Neuronal stem cell (in vitro differentiated cells): ENCODE results near the gene GPR137B.

Experiments used
- DNase-seq: peaks from one replicate; pipeline ENCODE4 v3.0.0-alpha.2; 2013; ENCODE audit warnings: low spot score
- H2AFZ ChIP-seq: one replicate; pipeline ENCODE4 v1.6.1; 2013; ENCODE audit warnings: mild to moderate bottlenecking, low read length, inconsistent platforms
- H2AK5ac ChIP-seq: 2 replicates; pipeline ENCODE4 v1.6.1; 2013; ENCODE audit warnings: low read depth, mild to moderate bottlenecking, inconsistent platforms, low read length, moderate library complexity, mixed read lengths
- H2BK120ac ChIP-seq: 2 replicates; pipeline ENCODE4 v1.6.1; 2013; ENCODE audit warnings: low read depth, mild to moderate bottlenecking, inconsistent platforms, low read length, moderate library complexity, mixed read lengths
- H2BK12ac ChIP-seq: one replicate; pipeline ENCODE4 v1.6.1; 2013; ENCODE audit warnings: low read length, inconsistent platforms
- H2BK15ac ChIP-seq: 2 replicates; pipeline ENCODE4 v1.6.1; 2013; ENCODE audit warnings: mild to moderate bottlenecking, low read length, inconsistent platforms, mixed read lengths
- H2BK5ac ChIP-seq: one replicate; pipeline ENCODE4 v1.6.1; 2013; ENCODE audit warnings: inconsistent platforms, mild to moderate bottlenecking, low read length, moderate library complexity
- H3K14ac ChIP-seq: one replicate; pipeline ENCODE4 v1.6.1; 2013; ENCODE audit warnings: low read length, inconsistent platforms
- H3K18ac ChIP-seq: 2 replicates; pipeline ENCODE4 v1.6.1; 2013; ENCODE audit warnings: low read length, inconsistent platforms
- H3K23ac ChIP-seq: 2 replicates; pipeline ENCODE4 v1.6.1; 2013; ENCODE audit warnings: low read depth, mild to moderate bottlenecking, mixed read lengths, low read length, inconsistent platforms; ENCODE audit not compliant: poor library complexity
- H3K27ac ChIP-seq: replicated peaks from 3 replicates; pipeline ENCODE4 v1.5.1; 2013; ENCODE audit warnings: low read length, inconsistent platforms
- H3K27me3 ChIP-seq, 3 experiments: 2 replicates each; pipeline ENCODE4 v1.6.1; 2013; ENCODE audit warnings: low read length in 3 of 3, mild to moderate bottlenecking in 2 of 3, inconsistent platforms in 1 of 3, low read depth in 1 of 3, mixed read lengths in 1 of 3, moderate library complexity in 1 of 3; ENCODE audit not compliant: control insufficient read depth in 3 of 3, insufficient read depth in 3 of 3
- H3K36me3 ChIP-seq, 2 donors: replicated peaks in 1 of 2; 2 replicates each; pipeline ENCODE4 v1.6.1; 2013; ENCODE audit warnings: low read length in 2 of 2; ENCODE audit not compliant: control insufficient read depth in 2 of 2, insufficient read depth in 2 of 2
- H3K4ac ChIP-seq: 2 replicates; pipeline ENCODE4 v1.6.1; 2013; ENCODE audit warnings: inconsistent platforms, mild to moderate bottlenecking, low read length, moderate library complexity
- H3K4me1 ChIP-seq, 2 donors: 1 replicate in 1 of 2; 2 replicates in 1 of 2; pipeline ENCODE4 v1.6.1; 2013; ENCODE audit warnings: low read length in 2 of 2, low read depth in 1 of 2; ENCODE audit not compliant: control insufficient read depth in 2 of 2, insufficient read depth in 1 of 2
- H3K4me2 ChIP-seq: one replicate; pipeline ENCODE4 v1.6.1; 2013; ENCODE audit warnings: mild to moderate bottlenecking, low read length, inconsistent platforms; ENCODE audit not compliant: insufficient read depth, poor library complexity, severe bottlenecking
- H3K4me3 ChIP-seq, 2 donors: 2 replicates each; pipeline ENCODE4 v1.5.1; 2013; ENCODE audit warnings: low read length in 2 of 2, mild to moderate bottlenecking in 2 of 2, inconsistent platforms in 1 of 2, moderate library complexity in 1 of 2
- H3K79me1 ChIP-seq: one replicate; pipeline ENCODE4 v1.6.1; 2013; ENCODE audit warnings: low read depth, mild to moderate bottlenecking, inconsistent platforms, low read length, moderate library complexity
- H3K9ac ChIP-seq: one replicate; pipeline ENCODE4 v1.6.1; 2013; ENCODE audit warnings: mild to moderate bottlenecking, low read depth, low read length, inconsistent platforms; ENCODE audit not compliant: poor library complexity
- H3K9me3 ChIP-seq, 2 donors: replicated peaks in 1 of 2; 2 replicates each; pipeline versions ENCODE3 to v1.6.1; 2013; ENCODE audit warnings: low read length in 2 of 2, mild to moderate bottlenecking in 2 of 2, inconsistent platforms in 1 of 2, low read depth in 1 of 2, mixed read lengths in 1 of 2, moderate library complexity in 1 of 2; ENCODE audit not compliant: control insufficient read depth in 2 of 2, insufficient read depth in 1 of 2
- H4K8ac ChIP-seq: one replicate; pipeline ENCODE4 v1.6.1; 2013; ENCODE audit warnings: low read depth, mild to moderate bottlenecking, inconsistent platforms, low read length, moderate library complexity
- H4K91ac ChIP-seq: one replicate; pipeline ENCODE4 v1.6.1; 2013; ENCODE audit warnings: low read length, low read depth, mild to moderate bottlenecking, inconsistent platforms; ENCODE audit not compliant: poor library complexity
- WGBS, 2 donors: extraction: QIAGEN DNeasy Blood & Tissue Kit; methylation state at CpG; one replicate each; pipeline ENCODE4 v1.1.7; 2013; ENCODE audit warnings: missing lambda C conversion rate in 2 of 2, mixed read lengths in 1 of 2; ENCODE audit not compliant: insufficient read length in 2 of 2, insufficient replicate concordance in 1 of 2; ENCODE audit errors: extremely low coverage in 2 of 2; 5-methylcytosine and 5-hydroxymethylcytosine counted together

GPR137B gene

DNA sequence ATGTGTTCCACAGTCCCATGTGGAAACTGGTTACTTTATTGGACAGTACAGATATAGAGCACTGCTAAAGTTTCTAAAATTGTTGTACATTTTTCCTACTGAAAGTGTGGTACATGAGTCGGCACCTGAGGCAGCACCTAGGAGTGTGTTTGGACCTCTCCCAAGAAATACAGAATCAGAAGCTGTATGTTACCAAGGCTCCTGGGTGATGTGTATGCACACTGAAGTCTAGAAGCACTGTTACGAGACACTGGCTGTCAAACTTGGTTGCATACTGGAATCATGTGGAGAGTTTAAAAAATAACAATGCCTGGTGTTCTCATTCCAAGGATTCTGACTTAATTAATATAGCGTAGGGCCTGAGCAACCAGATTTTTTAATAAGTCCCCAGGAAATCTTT lies 92.8 kb downstream of the GPR137B start:
- DNase-seq: no peak
- no peak overlapping the region for H3K4me2 ChIP-seq
- no peak overlapping the region for H4K91ac ChIP-seq
- no peak overlapping the region for H2BK120ac ChIP-seq
- no peaks in the 10 kb centered on the region for H3K9me3 ChIP-seq
- no peak overlapping the region for H3K4ac ChIP-seq
- no peaks in the 10 kb centered on the region for H3K27me3 ChIP-seq
- no peak overlapping the region for H3K23ac ChIP-seq
- no peak overlapping the region for H3K14ac ChIP-seq
- H2BK12ac ChIP-seq: no peak overlapping the region
- H2BK15ac ChIP-seq: no peak overlapping the region
- H2BK5ac ChIP-seq: no peak overlapping the region
- H2AK5ac ChIP-seq: no peak overlapping the region
- H3K4me1 ChIP-seq: no peaks in the 10 kb centered on the region
- H2AFZ ChIP-seq: no peak overlapping the region
- no peaks in the 10 kb centered on the region for H3K79me1 ChIP-seq
- no peak overlapping the region for H3K18ac ChIP-seq
- H3K36me3 ChIP-seq: no peaks in the 10 kb centered on the region
- no CpG with 5 or more reads among the region's 3 CpGs for WGBS, 2 donors
- no peak overlapping the region for H4K8ac ChIP-seq
- no peak overlapping the region for H3K9ac ChIP-seq
- H3K4me3 ChIP-seq: no peak overlapping the region
- no peak overlapping the region for H3K27ac ChIP-seq

DNA sequence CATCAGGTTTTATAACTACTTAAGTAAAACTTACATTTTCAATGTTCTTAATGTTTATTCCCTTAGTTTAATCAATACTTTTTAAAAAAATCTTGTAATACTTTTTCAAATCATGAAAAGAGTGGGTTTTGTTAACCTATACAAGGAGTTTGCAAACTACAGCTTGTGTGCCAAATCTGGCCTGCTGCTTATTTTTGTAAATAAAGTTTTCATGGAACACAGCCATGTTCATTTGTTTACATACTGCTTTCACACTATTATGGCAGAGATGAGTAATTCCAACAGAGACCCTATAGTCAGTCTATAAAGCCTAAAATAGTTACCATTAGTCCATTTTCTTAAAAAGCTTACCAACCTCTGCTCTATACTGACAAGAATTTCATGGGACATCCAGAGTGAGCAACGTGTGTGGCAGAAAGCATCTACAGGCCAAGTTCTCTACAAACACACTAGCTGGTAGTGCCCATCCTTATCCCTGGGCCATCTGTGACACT lies 96.8 kb downstream of the GPR137B start:
- Histone ChIP-seq H3K23ac (no peak overlapping the region), H2BK15ac (no peak overlapping the region), H3K14ac (no peak overlapping the region), H3K4me3 (no peak overlapping the region), H3K27ac (no peak overlapping the region), H2BK12ac (no peak overlapping the region), H4K91ac (no peak overlapping the region), H4K8ac (no peak overlapping the region), H3K79me1 (no peaks in the 10 kb centered on the region), H3K4me2 (no peak overlapping the region), H2BK120ac (no peak overlapping the region), H3K18ac (no peak overlapping the region), H2AFZ (no peak overlapping the region), H3K9me3 (no peaks in the 10 kb centered on the region), H3K4me1 (no peaks in the 10 kb centered on the region), H3K36me3 (no peaks in the 10 kb centered on the region), H3K9ac (no peak overlapping the region), H2AK5ac (no peak overlapping the region), H3K4ac (no peak overlapping the region), H2BK5ac (no peak overlapping the region), H3K27me3 (no peaks in the 10 kb centered on the region)
- DNase-seq: no peak
- WGBS, 2 donors: no CpG with 5 or more reads among the region's 1 CpG

DNA sequence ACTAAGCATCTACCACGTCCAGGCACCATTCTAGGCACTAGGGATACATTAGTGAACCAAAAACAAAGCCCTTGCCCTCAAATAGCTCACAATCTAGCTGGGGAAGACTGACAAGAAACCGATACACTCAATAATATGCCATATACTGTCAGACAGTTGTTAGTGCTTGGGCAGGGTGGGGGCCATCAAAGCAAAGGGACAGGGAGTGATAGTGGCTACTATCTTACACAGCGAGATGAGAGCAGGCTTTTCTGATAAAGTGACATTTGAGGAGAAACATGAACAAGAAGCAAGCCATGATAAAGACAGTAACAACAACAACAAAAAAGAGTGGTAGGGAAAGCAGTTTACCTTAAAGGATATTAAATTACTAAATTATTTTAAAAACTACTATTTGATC lies 98.3 kb downstream of the GPR137B start:
- H3K4me2 ChIP-seq: no peak overlapping the region
- H2AFZ ChIP-seq: no peak overlapping the region
- H3K14ac ChIP-seq: no peak overlapping the region
- H3K27me3 ChIP-seq: no peaks in the 10 kb centered on the region
- DNase-seq: no peak
- no peaks in the 10 kb centered on the region for H3K4me1 ChIP-seq
- no peaks in the 10 kb centered on the region for H3K79me1 ChIP-seq
- no peak overlapping the region for H3K9ac ChIP-seq
- no peak overlapping the region for H3K27ac ChIP-seq
- no peak overlapping the region for H3K18ac ChIP-seq
- H3K9me3 ChIP-seq: no peaks in the 10 kb centered on the region
- H3K4ac ChIP-seq: no peak overlapping the region
- no peak overlapping the region for H3K4me3 ChIP-seq
- no peak overlapping the region for H4K91ac ChIP-seq
- WGBS, 2 donors: no CpG with 5 or more reads among the region's 3 CpGs
- no peak overlapping the region for H2BK12ac ChIP-seq
- H2AK5ac ChIP-seq: no peak overlapping the region
- H3K23ac ChIP-seq: no peak overlapping the region
- no peak overlapping the region for H4K8ac ChIP-seq
- H3K36me3 ChIP-seq: no peaks in the 10 kb centered on the region
- H2BK120ac ChIP-seq: no peak overlapping the region
- H2BK5ac ChIP-seq: no peak overlapping the region
- H2BK15ac ChIP-seq: no peak overlapping the region

DNA sequence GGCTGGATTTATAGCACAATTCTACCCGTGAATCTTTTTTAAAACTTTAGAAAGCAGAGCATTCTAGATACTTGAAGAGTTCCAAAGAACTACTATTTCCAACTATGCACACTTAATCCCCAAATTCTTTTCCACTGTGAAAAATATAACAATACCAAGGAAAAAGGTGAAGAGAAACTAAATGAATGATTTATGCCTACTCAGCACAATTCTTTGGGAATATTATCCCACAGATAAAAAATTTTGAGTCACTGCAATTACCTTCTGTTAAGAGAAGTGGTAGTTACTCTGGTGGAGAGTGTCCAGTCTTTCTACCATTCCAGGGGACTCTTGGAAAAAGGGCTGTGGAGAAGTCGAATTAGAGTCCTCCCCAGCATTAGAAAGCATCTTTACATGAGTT lies 100.2 kb downstream of the GPR137B start:
- no peak overlapping the region for H2BK15ac ChIP-seq
- no peak overlapping the region for H3K4me3 ChIP-seq
- no peak overlapping the region for H3K4ac ChIP-seq
- H3K9me3 ChIP-seq: no peaks in the 10 kb centered on the region
- H2AFZ ChIP-seq: no peak overlapping the region
- no peak overlapping the region for H2BK12ac ChIP-seq
- no peak overlapping the region for H2AK5ac ChIP-seq
- no peaks in the 10 kb centered on the region for H3K4me1 ChIP-seq
- H4K91ac ChIP-seq: no peak overlapping the region
- no peak overlapping the region for H3K4me2 ChIP-seq
- no peak overlapping the region for H2BK120ac ChIP-seq
- H3K36me3 ChIP-seq: no peaks in the 10 kb centered on the region
- no peak overlapping the region for H2BK5ac ChIP-seq
- H3K79me1 ChIP-seq: no peaks in the 10 kb centered on the region
- DNase-seq: no peak
- no peak overlapping the region for H3K14ac ChIP-seq
- WGBS, 2 donors: no CpG with 5 or more reads among the region's 2 CpGs
- H3K27me3 ChIP-seq: no peaks in the 10 kb centered on the region
- H3K18ac ChIP-seq: no peak overlapping the region
- no peak overlapping the region for H3K23ac ChIP-seq
- no peak overlapping the region for H4K8ac ChIP-seq
- H3K9ac ChIP-seq: no peak overlapping the region
- no peak overlapping the region for H3K27ac ChIP-seq
